ENCODE results near the gene SRY. TPM values are rescaled to one million over a fixed set of nuclear protein-coding genes. Genes with fewer than 3 reads are reported as not detected.

Gene SRY
- total RNA-seq (2022): not detected in 2 replicates
- not detected for Bru-seq, nascent RNA
- BruChase-seq, experiment 1, labeled RNA remaining after a 6-hour chase: not detected
- BruChase-seq, experiment 2, labeled RNA remaining after a 2-hour chase: not detected
- long read RNA-seq: 0 reads

GRCh38 chrY:2787600-2787999 lies at the start of gene SRY:
Gene SRY, minus strand, starts transcription at chrY:2787682. Its CDS starts 79 bp downstream, at chrY:2787603.
- Mint-ChIP-seq H3K36me3 (ENCODE audit: insufficient read depth, unreplicated experiment) (no peaks in the 10 kb centered on the region), H3K27ac (ENCODE audit: unreplicated experiment) (no peak within 1 kb of the TSS), H3K9me3 (ENCODE audit: low read depth, unreplicated experiment) (no peaks in the 10 kb centered on the region), H3K4me3 (ENCODE audit: low read depth, unreplicated experiment) (no peak within 1 kb of the TSS), H3K4me1 (ENCODE audit: low read depth, unreplicated experiment) (no peaks in the 10 kb centered on the region), H3K27me3 (ENCODE audit: unreplicated experiment) (no peaks in the 10 kb centered on the region)
- intact Hi-C loops (cut with micrococcal nuclease; ENCODE audit: unreplicated experiment): no loop called here
- DNase-seq: no peak
- TF ChIP-seq CTCF (IDR thresholded peaks at IDR 0.05; ENCODE audit: unreplicated experiment): no peak
- CTCF ChIA-PET: no interaction called here
- no TSS peak for BruUV-seq (replicated peaks)

- Mint-ChIP-seq H3K27me3 (ENCODE audit: unreplicated experiment) (no peaks in the 10 kb centered on the region), H3K9me3 (ENCODE audit: low read depth, unreplicated experiment) (no peaks in the 10 kb centered on the region), H3K4me1 (ENCODE audit: low read depth, unreplicated experiment) (no peaks in the 10 kb centered on the region), H3K4me3 (ENCODE audit: low read depth, unreplicated experiment) (no peak overlapping the region), H3K36me3 (ENCODE audit: insufficient read depth, unreplicated experiment) (no peaks in the 10 kb centered on the region), H3K27ac (ENCODE audit: unreplicated experiment) (no peak overlapping the region)
- intact Hi-C loops (cut with micrococcal nuclease; ENCODE audit: unreplicated experiment): no loop called here
- CTCF ChIA-PET: no interaction called here
- no peak for DNase-seq
- TF ChIP-seq CTCF (IDR thresholded peaks at IDR 0.05; ENCODE audit: unreplicated experiment): no peak
- BruUV-seq (replicated peaks): no TSS peak
Observed at GRCh38 chrY:2837078-2837477, 49.6 kb upstream of the SRY start.

- no peaks in the 10 kb centered on the region for H3K4me1 Mint-ChIP-seq (ENCODE audit: low read depth, unreplicated experiment)
- CTCF ChIA-PET: no interaction called here
- no peaks in the 10 kb centered on the region for H3K9me3 Mint-ChIP-seq (ENCODE audit: low read depth, unreplicated experiment)
- intact Hi-C loops (cut with micrococcal nuclease; ENCODE audit: unreplicated experiment): no loop called here
- no peaks in the 10 kb centered on the region for H3K36me3 Mint-ChIP-seq (ENCODE audit: insufficient read depth, unreplicated experiment)
- BruUV-seq (replicated peaks): no TSS peak
- no peak overlapping the region for H3K27ac Mint-ChIP-seq (ENCODE audit: unreplicated experiment)
- no peak overlapping the region for H3K4me3 Mint-ChIP-seq (ENCODE audit: low read depth, unreplicated experiment)
- TF ChIP-seq CTCF (IDR thresholded peaks at IDR 0.05; ENCODE audit: unreplicated experiment): no peak
- no peak for DNase-seq
- no peaks in the 10 kb centered on the region for H3K27me3 Mint-ChIP-seq (ENCODE audit: unreplicated experiment)
Observed at GRCh38 chrY:2835230-2835629, 47.7 kb upstream of the SRY start.

GRCh38 chrY:2828497-2828896 lies 41.0 kb upstream of the SRY start:
- no peak overlapping the region for H3K4me3 Mint-ChIP-seq (ENCODE audit: low read depth, unreplicated experiment)
- no peaks in the 10 kb centered on the region for H3K4me1 Mint-ChIP-seq (ENCODE audit: low read depth, unreplicated experiment)
- BruUV-seq (replicated peaks): no TSS peak
- H3K27ac Mint-ChIP-seq (ENCODE audit: unreplicated experiment): no peak overlapping the region
- H3K9me3 Mint-ChIP-seq (ENCODE audit: low read depth, unreplicated experiment): no peaks in the 10 kb centered on the region
- CTCF ChIA-PET: no interaction called here
- H3K36me3 Mint-ChIP-seq (ENCODE audit: insufficient read depth, unreplicated experiment): no peaks in the 10 kb centered on the region
- H3K27me3 Mint-ChIP-seq (ENCODE audit: unreplicated experiment): no peaks in the 10 kb centered on the region
- no peak for DNase-seq
- intact Hi-C loops (cut with micrococcal nuclease; ENCODE audit: unreplicated experiment): no loop called here
- no peak for TF ChIP-seq CTCF (IDR thresholded peaks at IDR 0.05; ENCODE audit: unreplicated experiment)

Measured in Calu3 (cell line).